ENCODE data around the gene AP1G1.

AP1G1 gene

GRCh38 chr16:71707199-71707598 is 101.4 kb downstream of the AP1G1 start:
- H3K4me1 ChIP-seq (ENCODE audit: control insufficient read depth, low read depth, low read length): peaks cover 10% of the 10 kb centered on the region
- no peak overlapping the region for H3K4me2 ChIP-seq (ENCODE audit: low read length)
- WGBS (ENCODE audit: extremely low coverage, insufficient coverage, low lambda C conversion rate): no CpG with 5 or more reads among the region's 7 CpGs
- no peak overlapping the region for H2BK15ac ChIP-seq (replicated peaks; ENCODE audit: low read depth)
- H4K8ac ChIP-seq (ENCODE audit: low read depth, low read length): peak overlapping the region; percentile 93
- H2BK5ac ChIP-seq (ENCODE audit: low read length): peak overlapping the region; percentile 44
- peak overlapping the region; percentile 96 for H3K18ac ChIP-seq (ENCODE audit: low read length)
- H2AK5ac ChIP-seq (ENCODE audit: low read length): no peak overlapping the region
- no peak overlapping the region for H3K9ac ChIP-seq (ENCODE audit: low read length)
- DNase-seq: peak; percentile 10
- H3K79me2 ChIP-seq (ENCODE audit: control insufficient read depth, insufficient read depth, low read length): peaks cover 8% of the 10 kb centered on the region
- H4K5ac ChIP-seq (ENCODE audit: low read length): no peak overlapping the region
- H3K27ac ChIP-seq (ENCODE audit: low read depth, low read length): peak overlapping the region; percentile 62
- peaks cover 3% of the 10 kb centered on the region for H3K79me1 ChIP-seq (ENCODE audit: low read length)
- H3K23ac ChIP-seq (ENCODE audit: low read length): peak overlapping the region; percentile 70
- H3K27me3 ChIP-seq (ENCODE audit: insufficient read depth, low read length, poor library complexity): no peaks in the 10 kb centered on the region
- H2BK120ac ChIP-seq (ENCODE audit: low read depth, low read length): peak overlapping the region; percentile 97
- H3K56ac ChIP-seq (ENCODE audit: low read length): peak overlapping the region; percentile 8
- H3K4ac ChIP-seq (ENCODE audit: low read depth, low read length): no peak overlapping the region
- H3K4me3 ChIP-seq (ENCODE audit: low read length): no peak overlapping the region
- no peaks in the 10 kb centered on the region for H3K36me3 ChIP-seq (ENCODE audit: control insufficient read depth, insufficient read depth, low read length)

DNA sequence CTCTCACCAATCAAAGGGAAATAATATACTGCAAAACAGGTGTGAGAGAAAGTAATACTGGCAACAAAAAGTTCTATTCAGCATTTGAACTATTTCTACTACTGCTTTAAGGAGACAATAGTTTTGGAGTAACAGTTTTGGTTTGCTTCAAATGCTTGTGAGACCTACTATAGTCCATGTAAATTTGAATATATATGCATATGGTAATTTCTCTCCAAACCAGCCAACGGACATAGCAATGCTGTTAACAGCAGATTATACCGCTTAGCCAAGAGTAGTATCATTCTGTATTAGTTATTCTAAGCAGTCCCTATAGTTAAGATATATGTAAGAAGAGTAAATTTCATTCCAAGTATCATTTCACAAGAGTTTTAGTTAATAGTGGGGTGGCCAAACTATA is 102.6 kb downstream of the AP1G1 start:
- Histone ChIP-seq H3K23ac (ENCODE audit: low read length) (no peak overlapping the region), H3K4ac (ENCODE audit: low read depth, low read length) (no peak overlapping the region), H3K4me2 (ENCODE audit: low read length) (no peak overlapping the region), H4K5ac (ENCODE audit: low read length) (no peak overlapping the region), H3K36me3 (ENCODE audit: control insufficient read depth, insufficient read depth, low read length) (no peaks in the 10 kb centered on the region), H3K27ac (ENCODE audit: low read depth, low read length) (no peak overlapping the region), H3K18ac (ENCODE audit: low read length) (no peak overlapping the region), H2BK5ac (ENCODE audit: low read length) (no peak overlapping the region), H4K8ac (ENCODE audit: low read depth, low read length) (no peak overlapping the region), H3K79me1 (ENCODE audit: low read length) (peaks cover 2% of the 10 kb centered on the region), H2BK120ac (ENCODE audit: low read depth, low read length) (no peak overlapping the region), H3K79me2 (ENCODE audit: control insufficient read depth, insufficient read depth, low read length) (peaks cover 7% of the 10 kb centered on the region), H3K27me3 (ENCODE audit: insufficient read depth, low read length, poor library complexity) (no peaks in the 10 kb centered on the region), H2AK5ac (ENCODE audit: low read length) (no peak overlapping the region), H3K4me3 (ENCODE audit: low read length) (no peak overlapping the region), H3K4me1 (ENCODE audit: control insufficient read depth, low read depth, low read length) (peaks cover 8% of the 10 kb centered on the region), H2BK15ac (replicated peaks; ENCODE audit: low read depth) (no peak overlapping the region), H3K9ac (ENCODE audit: low read length) (no peak overlapping the region), H3K56ac (ENCODE audit: low read length) (no peak overlapping the region)
- WGBS (ENCODE audit: extremely low coverage, insufficient coverage, low lambda C conversion rate): no CpG with 5 or more reads among the region's 2 CpGs
- no peak for DNase-seq

- no CpG with 5 or more reads among the region's 1 CpG for WGBS (ENCODE audit: extremely low coverage, insufficient coverage, low lambda C conversion rate)
Observed at GRCh38 chr16:71703333-71703732, 105.3 kb downstream of the AP1G1 start.

GRCh38 chr16:71700831-71701230 is 107.8 kb downstream of the AP1G1 start:
- no peak overlapping the region for H2BK5ac ChIP-seq (ENCODE audit: low read length)
- no peaks in the 10 kb centered on the region for H3K4me1 ChIP-seq (ENCODE audit: control insufficient read depth, low read depth, low read length)
- no peak overlapping the region for H3K56ac ChIP-seq (ENCODE audit: low read length)
- H2BK15ac ChIP-seq (replicated peaks; ENCODE audit: low read depth): no peak overlapping the region
- no peak for DNase-seq
- H3K4me3 ChIP-seq (ENCODE audit: low read length): no peak overlapping the region
- no peak overlapping the region for H3K27ac ChIP-seq (ENCODE audit: low read depth, low read length)
- H3K4me2 ChIP-seq (ENCODE audit: low read length): no peak overlapping the region
- H3K79me1 ChIP-seq (ENCODE audit: low read length): peaks cover 9% of the 10 kb centered on the region
- no CpG with 5 or more reads among the region's 4 CpGs for WGBS (ENCODE audit: extremely low coverage, insufficient coverage, low lambda C conversion rate)
- no peak overlapping the region for H3K23ac ChIP-seq (ENCODE audit: low read length)
- no peak overlapping the region for H2BK120ac ChIP-seq (ENCODE audit: low read depth, low read length)
- H4K5ac ChIP-seq (ENCODE audit: low read length): no peak overlapping the region
- H3K79me2 ChIP-seq (ENCODE audit: control insufficient read depth, insufficient read depth, low read length): peaks cover 2% of the 10 kb centered on the region
- H2AK5ac ChIP-seq (ENCODE audit: low read length): no peak overlapping the region
- H3K18ac ChIP-seq (ENCODE audit: low read length): no peak overlapping the region
- H3K9ac ChIP-seq (ENCODE audit: low read length): no peak overlapping the region
- H3K27me3 ChIP-seq (ENCODE audit: insufficient read depth, low read length, poor library complexity): no peaks in the 10 kb centered on the region
- no peak overlapping the region for H3K4ac ChIP-seq (ENCODE audit: low read depth, low read length)
- peaks cover 4% of the 10 kb centered on the region for H3K36me3 ChIP-seq (ENCODE audit: control insufficient read depth, insufficient read depth, low read length)
- H4K8ac ChIP-seq (ENCODE audit: low read depth, low read length): no peak overlapping the region

More at GRCh38 chr16:71703333-71703732, 105.3 kb downstream of the AP1G1 start:
- Histone ChIP-seq H3K79me2 (ENCODE audit: control insufficient read depth, insufficient read depth, low read length) (no peaks in the 10 kb centered on the region), H2BK15ac (replicated peaks; ENCODE audit: low read depth) (no peak overlapping the region), H2AK5ac (ENCODE audit: low read length) (no peak overlapping the region), H3K23ac (ENCODE audit: low read length) (no peak overlapping the region), H3K18ac (ENCODE audit: low read length) (no peak overlapping the region), H3K36me3 (ENCODE audit: control insufficient read depth, insufficient read depth, low read length) (peaks cover 1% of the 10 kb centered on the region), H3K27ac (ENCODE audit: low read depth, low read length) (no peak overlapping the region), H3K4me1 (ENCODE audit: control insufficient read depth, low read depth, low read length) (peaks cover 3% of the 10 kb centered on the region), H4K8ac (ENCODE audit: low read depth, low read length) (no peak overlapping the region), H3K4me2 (ENCODE audit: low read length) (no peak overlapping the region), H3K79me1 (ENCODE audit: low read length) (peaks cover 5% of the 10 kb centered on the region), H3K4me3 (ENCODE audit: low read length) (no peak overlapping the region), H3K56ac (ENCODE audit: low read length) (no peak overlapping the region), H4K5ac (ENCODE audit: low read length) (no peak overlapping the region), H2BK5ac (ENCODE audit: low read length) (no peak overlapping the region), H3K9ac (ENCODE audit: low read length) (no peak overlapping the region), H3K4ac (ENCODE audit: low read depth, low read length) (no peak overlapping the region), H2BK120ac (ENCODE audit: low read depth, low read length) (no peak overlapping the region), H3K27me3 (ENCODE audit: insufficient read depth, low read length, poor library complexity) (no peaks in the 10 kb centered on the region)
- DNase-seq: no peak

DNA sequence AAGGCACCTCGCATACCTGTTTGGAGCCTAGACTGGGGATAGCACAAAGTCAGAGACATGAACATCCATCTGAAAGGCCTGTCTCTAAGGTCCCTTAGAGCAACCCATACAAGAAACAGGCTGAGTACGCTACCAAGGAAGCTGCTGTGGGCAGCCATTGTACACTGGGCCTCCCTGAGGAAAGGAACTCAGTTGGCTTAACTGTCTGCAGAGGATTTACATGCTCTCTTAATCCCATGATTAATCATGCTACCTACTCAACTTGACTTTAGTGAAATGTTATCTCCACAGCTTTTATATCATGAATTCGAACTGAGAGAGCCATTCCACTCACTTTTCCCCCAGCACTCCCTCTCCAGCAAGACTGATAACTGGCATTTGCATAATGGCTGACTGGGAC is 110.1 kb downstream of the AP1G1 start:
- Histone ChIP-seq H3K36me3 (ENCODE audit: control insufficient read depth, insufficient read depth, low read length) (peaks cover 4% of the 10 kb centered on the region), H3K79me1 (ENCODE audit: low read length) (peaks cover 9% of the 10 kb centered on the region), H2BK120ac (ENCODE audit: low read depth, low read length) (no peak overlapping the region), H3K18ac (ENCODE audit: low read length) (no peak overlapping the region), H2AK5ac (ENCODE audit: low read length) (no peak overlapping the region), H3K27me3 (ENCODE audit: insufficient read depth, low read length, poor library complexity) (no peaks in the 10 kb centered on the region), H3K27ac (ENCODE audit: low read depth, low read length) (no peak overlapping the region), H3K4ac (ENCODE audit: low read depth, low read length) (no peak overlapping the region), H2BK5ac (ENCODE audit: low read length) (no peak overlapping the region), H3K9ac (ENCODE audit: low read length) (no peak overlapping the region), H3K4me1 (ENCODE audit: control insufficient read depth, low read depth, low read length) (no peaks in the 10 kb centered on the region), H3K4me2 (ENCODE audit: low read length) (no peak overlapping the region), H3K4me3 (ENCODE audit: low read length) (no peak overlapping the region), H3K79me2 (ENCODE audit: control insufficient read depth, insufficient read depth, low read length) (peaks cover 2% of the 10 kb centered on the region), H3K23ac (ENCODE audit: low read length) (no peak overlapping the region), H3K56ac (ENCODE audit: low read length) (no peak overlapping the region), H4K5ac (ENCODE audit: low read length) (no peak overlapping the region), H2BK15ac (replicated peaks; ENCODE audit: low read depth) (no peak overlapping the region), H4K8ac (ENCODE audit: low read depth, low read length) (no peak overlapping the region)
- no CpG with 5 or more reads among the region's 3 CpGs for WGBS (ENCODE audit: extremely low coverage, insufficient coverage, low lambda C conversion rate)
- no peak for DNase-seq

GRCh38 chr16:71693164-71693563 is 115.5 kb downstream of the AP1G1 start:
- no peak overlapping the region for H2AK5ac ChIP-seq (ENCODE audit: low read length)
- DNase-seq: no peak
- no peak overlapping the region for H3K9ac ChIP-seq (ENCODE audit: low read length)
- H3K4ac ChIP-seq (ENCODE audit: low read depth, low read length): no peak overlapping the region
- H2BK120ac ChIP-seq (ENCODE audit: low read depth, low read length): no peak overlapping the region
- H3K18ac ChIP-seq (ENCODE audit: low read length): no peak overlapping the region
- H3K27ac ChIP-seq (ENCODE audit: low read depth, low read length): no peak overlapping the region
- H3K56ac ChIP-seq (ENCODE audit: low read length): no peak overlapping the region
- no peak overlapping the region for H3K23ac ChIP-seq (ENCODE audit: low read length)
- no CpG with 5 or more reads among the region's 5 CpGs for WGBS (ENCODE audit: extremely low coverage, insufficient coverage, low lambda C conversion rate)
- H4K8ac ChIP-seq (ENCODE audit: low read depth, low read length): no peak overlapping the region
- no peaks in the 10 kb centered on the region for H3K4me1 ChIP-seq (ENCODE audit: control insufficient read depth, low read depth, low read length)
- H3K36me3 ChIP-seq (ENCODE audit: control insufficient read depth, insufficient read depth, low read length): peaks cover 3% of the 10 kb centered on the region
- no peak overlapping the region for H4K5ac ChIP-seq (ENCODE audit: low read length)
- H3K4me3 ChIP-seq (ENCODE audit: low read length): no peak overlapping the region
- H3K79me1 ChIP-seq (ENCODE audit: low read length): peaks cover 6% of the 10 kb centered on the region
- H3K27me3 ChIP-seq (ENCODE audit: insufficient read depth, low read length, poor library complexity): no peaks in the 10 kb centered on the region
- H3K79me2 ChIP-seq (ENCODE audit: control insufficient read depth, insufficient read depth, low read length): peaks cover 3% of the 10 kb centered on the region
- no peak overlapping the region for H2BK5ac ChIP-seq (ENCODE audit: low read length)
- H3K4me2 ChIP-seq (ENCODE audit: low read length): no peak overlapping the region
- H2BK15ac ChIP-seq (replicated peaks; ENCODE audit: low read depth): no peak overlapping the region
